MM.1S (cell line): ENCODE measurements around the gene AMBRA1.

Experiments
- DNase-seq: peaks from one replicate; pipeline ENCODE4 v3.0.0-alpha.2; 2015
- H2AFZ ChIP-seq: fragments of 300-600 bp; sonication (generic); 2 replicates; pipeline ENCODE4 v1.6.0; 2016; ENCODE audit warnings: antibody characterized with exemption, low read length
- H3F3A ChIP-seq: fragments of 300-600 bp; sonication (generic); 2 replicates; pipeline ENCODE4 v1.6.1; 2016; ENCODE audit warnings: mild to moderate bottlenecking, antibody characterized with exemption, low read length, moderate library complexity, mixed read lengths; ENCODE audit not compliant: insufficient read depth
- H3K27ac ChIP-seq: fragments of 300-600 bp; sonication (generic); 2 replicates; pipeline ENCODE4 v1.5.1; 2016; ENCODE audit warnings: mild to moderate bottlenecking, low read length
- H3K27me3 ChIP-seq: fragments of 300-600 bp; sonication (generic); replicated peaks from 2 replicates; pipeline ENCODE4 v1.6.0; 2016; ENCODE audit warnings: low read length; ENCODE audit not compliant: insufficient read depth
- H3K36me3 ChIP-seq: fragments of 300-600 bp; sonication (generic); replicated peaks from 2 replicates; pipeline ENCODE4 v1.6.1; 2016; ENCODE audit warnings: mild to moderate bottlenecking, low read length, mixed read lengths; ENCODE audit not compliant: insufficient read depth
- H3K4me1 ChIP-seq: fragments of 300-600 bp; sonication (generic); 2 replicates; pipeline ENCODE4 v1.6.1; 2016; ENCODE audit warnings: low read length, mixed read lengths
- H3K4me2 ChIP-seq: fragments of 300-600 bp; sonication (generic); 2 replicates; pipeline ENCODE4 v1.6.0; 2016; ENCODE audit warnings: low read depth, low read length
- H3K4me3 ChIP-seq: fragments of 300-600 bp; sonication (generic); 2 replicates; pipeline ENCODE4 v1.5.1; 2016; ENCODE audit warnings: low read length, mixed read lengths
- H3K79me2 ChIP-seq: fragments of 300-600 bp; sonication (generic); 2 replicates; pipeline ENCODE4 v1.6.1; 2016; ENCODE audit warnings: mixed run types, low read length, mixed read lengths
- H3K9ac ChIP-seq: fragments of 300-600 bp; sonication (generic); 2 replicates; pipeline ENCODE4 v1.6.1; 2016; ENCODE audit warnings: low read length, mixed read lengths
- H3K9me2 ChIP-seq: fragments of 300-600 bp; sonication (generic); replicated peaks from 2 replicates; pipeline ENCODE4 v1.6.1; 2016; ENCODE audit warnings: mild to moderate bottlenecking, low read length, mixed read lengths; ENCODE audit not compliant: insufficient read depth
- H3K9me3 ChIP-seq: fragments of 300-600 bp; sonication (generic); replicated peaks from 2 replicates; pipeline ENCODE4 v1.6.1; 2016; ENCODE audit warnings: mild to moderate bottlenecking, low read length, mixed read lengths; ENCODE audit not compliant: insufficient read depth
- H4K20me1 ChIP-seq: fragments of 300-600 bp; sonication (generic); 2 replicates; pipeline ENCODE4 v1.6.1; 2016; ENCODE audit warnings: mild to moderate bottlenecking, low read length, moderate library complexity, mixed read lengths; ENCODE audit not compliant: insufficient read depth
- EZH2 ChIP-seq: fragments of 300-600 bp; sonication (generic); optimal IDR thresholded peaks from 2 replicates; pipeline ENCODE3; 2017; ENCODE audit warnings: low read depth, mild to moderate bottlenecking, antibody characterized with exemption, low read length, mixed read lengths
- EZH2phosphoT487 ChIP-seq: fragments of 300-600 bp; sonication (generic); IDR thresholded peaks from 2 replicates; pipeline ENCODE4 v1.6.1; 2018; ENCODE audit warnings: antibody characterized with exemption, low read length
- TF ChIP-seq, protein P1 (sequence below): fragments of 300-600 bp; sonication (generic); IDR thresholded peaks from 2 replicates; pipeline ENCODE4 v1.5.1; 2016; ENCODE audit warnings: antibody characterized with exemption, low read length, mixed read lengths

Gene AMBRA1

DNA sequence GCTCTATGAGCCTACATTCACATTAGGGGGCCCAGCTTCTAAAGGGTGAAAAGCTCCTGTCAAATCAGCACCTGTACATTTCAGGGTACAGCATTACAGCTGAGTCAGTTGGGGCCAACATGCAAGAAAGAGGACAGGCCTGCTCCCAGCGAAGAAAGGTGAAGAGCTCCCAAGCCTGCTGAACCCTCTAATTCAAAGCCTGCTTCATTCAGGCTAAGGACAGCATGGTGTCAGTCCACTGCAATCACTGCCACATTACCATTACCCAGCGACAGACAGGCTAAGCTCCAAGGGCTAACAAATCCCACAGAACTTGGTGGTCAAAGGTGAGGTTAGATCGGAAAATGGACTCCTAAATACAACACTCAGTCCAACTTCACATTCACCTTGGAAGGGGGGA is 136.8 kb downstream of the AMBRA1 start:
- no peak for DNase-seq
- H3K9me3 ChIP-seq: no peaks in the 10 kb centered on the region
- H3K9ac ChIP-seq: no peak overlapping the region
- no peaks in the 10 kb centered on the region for H3K9me2 ChIP-seq
- H3K4me3 ChIP-seq: no peak overlapping the region
- no peak overlapping the region for H3K27ac ChIP-seq
- no peaks in the 10 kb centered on the region for H3K79me2 ChIP-seq
- no peak overlapping the region for H2AFZ ChIP-seq
- TF ChIP-seq, protein P1, sequence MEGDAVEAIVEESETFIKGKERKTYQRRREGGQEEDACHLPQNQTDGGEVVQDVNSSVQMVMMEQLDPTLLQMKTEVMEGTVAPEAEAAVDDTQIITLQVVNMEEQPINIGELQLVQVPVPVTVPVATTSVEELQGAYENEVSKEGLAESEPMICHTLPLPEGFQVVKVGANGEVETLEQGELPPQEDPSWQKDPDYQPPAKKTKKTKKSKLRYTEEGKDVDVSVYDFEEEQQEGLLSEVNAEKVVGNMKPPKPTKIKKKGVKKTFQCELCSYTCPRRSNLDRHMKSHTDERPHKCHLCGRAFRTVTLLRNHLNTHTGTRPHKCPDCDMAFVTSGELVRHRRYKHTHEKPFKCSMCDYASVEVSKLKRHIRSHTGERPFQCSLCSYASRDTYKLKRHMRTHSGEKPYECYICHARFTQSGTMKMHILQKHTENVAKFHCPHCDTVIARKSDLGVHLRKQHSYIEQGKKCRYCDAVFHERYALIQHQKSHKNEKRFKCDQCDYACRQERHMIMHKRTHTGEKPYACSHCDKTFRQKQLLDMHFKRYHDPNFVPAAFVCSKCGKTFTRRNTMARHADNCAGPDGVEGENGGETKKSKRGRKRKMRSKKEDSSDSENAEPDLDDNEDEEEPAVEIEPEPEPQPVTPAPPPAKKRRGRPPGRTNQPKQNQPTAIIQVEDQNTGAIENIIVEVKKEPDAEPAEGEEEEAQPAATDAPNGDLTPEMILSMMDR: no peak
- TF ChIP-seq EZH2: no peak
- no peak for TF ChIP-seq EZH2phosphoT487
- H3F3A ChIP-seq: no peaks in the 10 kb centered on the region
- no peaks in the 10 kb centered on the region for H3K36me3 ChIP-seq
- H4K20me1 ChIP-seq: no peaks in the 10 kb centered on the region
- no peaks in the 10 kb centered on the region for H3K27me3 ChIP-seq
- no peak overlapping the region for H3K4me2 ChIP-seq
- H3K4me1 ChIP-seq: no peaks in the 10 kb centered on the region

DNA sequence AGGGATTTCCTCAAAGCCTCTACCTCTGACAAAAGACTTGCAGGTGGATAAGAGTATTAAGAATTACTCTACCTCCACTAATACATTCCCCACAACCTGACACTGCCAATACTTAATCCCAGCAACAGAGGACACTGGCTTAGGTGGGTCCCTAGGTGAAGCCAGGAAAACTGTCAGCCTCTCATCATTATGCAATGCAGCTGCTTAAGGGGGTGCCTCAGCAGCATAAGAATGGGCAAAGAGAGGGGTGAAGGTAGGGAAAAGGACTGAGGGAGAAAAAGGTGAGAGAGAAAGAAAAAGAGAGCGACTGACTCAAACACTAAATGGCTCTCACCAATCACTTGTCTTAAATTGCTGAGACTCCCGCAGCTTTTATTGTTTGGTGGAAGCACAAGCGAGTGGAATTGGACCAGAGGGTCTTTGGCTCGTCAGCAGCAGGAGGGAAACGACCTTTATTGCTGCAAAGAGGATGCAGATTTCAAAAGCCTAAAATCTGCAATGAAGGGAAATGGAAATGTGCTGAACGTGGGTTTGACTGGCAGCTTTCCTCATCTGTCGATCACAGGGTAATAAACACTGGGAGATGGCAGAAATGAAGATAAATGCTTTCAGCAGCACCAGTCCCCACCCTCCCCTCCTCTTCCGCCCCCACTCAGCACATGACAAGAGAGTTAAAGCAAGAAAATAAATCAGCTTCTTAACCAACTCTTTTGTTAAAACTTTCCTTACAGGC is 137.4 kb downstream of the AMBRA1 start:
- no peaks in the 10 kb centered on the region for H3K36me3 ChIP-seq
- H3K27me3 ChIP-seq: no peaks in the 10 kb centered on the region
- H3K9ac ChIP-seq: no peak overlapping the region
- no peaks in the 10 kb centered on the region for H3K79me2 ChIP-seq
- H4K20me1 ChIP-seq: no peaks in the 10 kb centered on the region
- H3F3A ChIP-seq: no peaks in the 10 kb centered on the region
- H3K4me2 ChIP-seq: no peak overlapping the region
- no peak for DNase-seq
- H3K4me1 ChIP-seq: no peaks in the 10 kb centered on the region
- TF ChIP-seq EZH2 (no peak), EZH2phosphoT487 (no peak)
- TF ChIP-seq, protein P1: no peak
- H2AFZ ChIP-seq: no peak overlapping the region
- no peak overlapping the region for H3K27ac ChIP-seq
- H3K4me3 ChIP-seq: no peak overlapping the region
- H3K9me2 ChIP-seq: no peaks in the 10 kb centered on the region
- H3K9me3 ChIP-seq: no peaks in the 10 kb centered on the region

DNA sequence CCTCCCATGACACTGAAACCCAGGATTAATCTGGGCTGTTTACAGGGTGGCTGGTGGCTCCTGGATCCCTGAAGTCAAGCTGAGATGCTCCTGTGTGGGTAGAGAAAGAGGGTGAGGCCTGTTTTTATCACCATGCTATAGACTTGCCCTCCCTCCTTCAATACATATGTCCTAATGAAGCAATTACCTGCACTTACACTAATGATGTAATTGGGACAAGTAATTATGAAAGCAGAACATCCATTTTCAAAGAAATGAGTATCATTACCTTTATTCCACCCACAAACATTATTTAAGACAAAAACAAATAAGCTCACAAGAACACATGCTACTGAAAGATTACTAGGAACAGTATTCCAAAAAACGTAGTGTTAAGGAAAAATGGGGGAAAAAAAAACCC is 138.0 kb downstream of the AMBRA1 start:
- Histone ChIP-seq H3F3A (no peaks in the 10 kb centered on the region), H3K4me1 (no peaks in the 10 kb centered on the region), H3K4me2 (no peak overlapping the region), H3K4me3 (no peak overlapping the region), H3K9me3 (no peaks in the 10 kb centered on the region), H3K79me2 (no peaks in the 10 kb centered on the region), H3K9me2 (no peaks in the 10 kb centered on the region), H3K36me3 (no peaks in the 10 kb centered on the region), H3K27ac (no peak overlapping the region), H4K20me1 (no peaks in the 10 kb centered on the region), H3K27me3 (no peaks in the 10 kb centered on the region), H3K9ac (no peak overlapping the region), H2AFZ (no peak overlapping the region)
- DNase-seq: no peak
- no peak for TF ChIP-seq EZH2
- TF ChIP-seq, protein P1: no peak
- TF ChIP-seq EZH2phosphoT487: no peak
